ENCODE results near the gene LIPC.

The LIPC gene

GRCh38 chr15:58529041-58529440 lies 97.2 kb downstream of the LIPC start:
- no peaks in the 10 kb centered on the region for H3K36me3 ChIP-seq (ENCODE audit: control insufficient read depth, insufficient read depth, low read length)
- no peaks in the 10 kb centered on the region for H3K9me3 ChIP-seq (ENCODE audit: control insufficient read depth, insufficient read depth, low read length)
- no peak overlapping the region for H3K4me3 ChIP-seq (ENCODE audit: low read depth, low read length)
- no peaks in the 10 kb centered on the region for H3K4me1 ChIP-seq (ENCODE audit: control insufficient read depth, insufficient read depth, low read length)
- H3K9ac ChIP-seq (ENCODE audit: low read depth, low read length), result no peak overlapping the region
- H3K27me3 ChIP-seq (ENCODE audit: control insufficient read depth, insufficient read depth, low read length), result no peaks in the 10 kb centered on the region

- no peak overlapping the region for H3K4me3 ChIP-seq (ENCODE audit: low read depth, low read length)
- no peaks in the 10 kb centered on the region for H3K9me3 ChIP-seq (ENCODE audit: control insufficient read depth, insufficient read depth, low read length)
- H3K4me1 ChIP-seq (ENCODE audit: control insufficient read depth, insufficient read depth, low read length), result no peaks in the 10 kb centered on the region
- H3K9ac ChIP-seq (ENCODE audit: low read depth, low read length), result no peak overlapping the region
- no peaks in the 10 kb centered on the region for H3K27me3 ChIP-seq (ENCODE audit: control insufficient read depth, insufficient read depth, low read length)
- no peaks in the 10 kb centered on the region for H3K36me3 ChIP-seq (ENCODE audit: control insufficient read depth, insufficient read depth, low read length)
Measured at GRCh38 chr15:58530056-58530590, 98.3 kb downstream of the LIPC start.

- Histone ChIP-seq H3K27me3 (ENCODE audit: control insufficient read depth, insufficient read depth, low read length) (no peaks in the 10 kb centered on the region), H3K36me3 (ENCODE audit: control insufficient read depth, insufficient read depth, low read length) (no peaks in the 10 kb centered on the region), H3K9ac (ENCODE audit: low read depth, low read length) (no peak overlapping the region), H3K4me1 (ENCODE audit: control insufficient read depth, insufficient read depth, low read length) (no peaks in the 10 kb centered on the region), H3K9me3 (ENCODE audit: control insufficient read depth, insufficient read depth, low read length) (no peaks in the 10 kb centered on the region), H3K4me3 (ENCODE audit: low read depth, low read length) (no peak overlapping the region)
Measured at GRCh38 chr15:58532126-58532525, 100.3 kb downstream of the LIPC start.

- Histone ChIP-seq H3K4me3 (ENCODE audit: low read depth, low read length) (no peak overlapping the region), H3K9me3 (ENCODE audit: control insufficient read depth, insufficient read depth, low read length) (no peaks in the 10 kb centered on the region), H3K9ac (ENCODE audit: low read depth, low read length) (no peak overlapping the region), H3K27me3 (ENCODE audit: control insufficient read depth, insufficient read depth, low read length) (no peaks in the 10 kb centered on the region), H3K36me3 (ENCODE audit: control insufficient read depth, insufficient read depth, low read length) (no peaks in the 10 kb centered on the region), H3K4me1 (ENCODE audit: control insufficient read depth, insufficient read depth, low read length) (no peaks in the 10 kb centered on the region)
Measured at GRCh38 chr15:58534556-58534955, 102.8 kb downstream of the LIPC start.

GRCh38 chr15:58535337-58535736 lies 103.5 kb downstream of the LIPC start:
- Histone ChIP-seq H3K9me3 (ENCODE audit: control insufficient read depth, insufficient read depth, low read length) (no peaks in the 10 kb centered on the region), H3K27me3 (ENCODE audit: control insufficient read depth, insufficient read depth, low read length) (no peaks in the 10 kb centered on the region), H3K4me1 (ENCODE audit: control insufficient read depth, insufficient read depth, low read length) (no peaks in the 10 kb centered on the region), H3K4me3 (ENCODE audit: low read depth, low read length) (no peak overlapping the region), H3K36me3 (ENCODE audit: control insufficient read depth, insufficient read depth, low read length) (no peaks in the 10 kb centered on the region), H3K9ac (ENCODE audit: low read depth, low read length) (no peak overlapping the region)

- no peak overlapping the region for H3K9ac ChIP-seq (ENCODE audit: low read depth, low read length)
- H3K27me3 ChIP-seq (ENCODE audit: control insufficient read depth, insufficient read depth, low read length), result no peaks in the 10 kb centered on the region
- no peaks in the 10 kb centered on the region for H3K36me3 ChIP-seq (ENCODE audit: control insufficient read depth, insufficient read depth, low read length)
- H3K4me3 ChIP-seq (ENCODE audit: low read depth, low read length), result no peak overlapping the region
- H3K9me3 ChIP-seq (ENCODE audit: control insufficient read depth, insufficient read depth, low read length), result no peaks in the 10 kb centered on the region
- H3K4me1 ChIP-seq (ENCODE audit: control insufficient read depth, insufficient read depth, low read length), result no peaks in the 10 kb centered on the region
Measured at GRCh38 chr15:58535894-58536293, 104.1 kb downstream of the LIPC start.

- H3K27me3 ChIP-seq (ENCODE audit: control insufficient read depth, insufficient read depth, low read length), result no peaks in the 10 kb centered on the region
- no peaks in the 10 kb centered on the region for H3K9me3 ChIP-seq (ENCODE audit: control insufficient read depth, insufficient read depth, low read length)
- no peaks in the 10 kb centered on the region for H3K4me1 ChIP-seq (ENCODE audit: control insufficient read depth, insufficient read depth, low read length)
- H3K9ac ChIP-seq (ENCODE audit: low read depth, low read length), result no peak overlapping the region
- H3K36me3 ChIP-seq (ENCODE audit: control insufficient read depth, insufficient read depth, low read length), result no peaks in the 10 kb centered on the region
- H3K4me3 ChIP-seq (ENCODE audit: low read depth, low read length), result no peak overlapping the region
Measured at GRCh38 chr15:58536414-58536813, 104.6 kb downstream of the LIPC start.

GRCh38 chr15:58537033-58537432 lies 105.2 kb downstream of the LIPC start:
- no peak overlapping the region for H3K4me3 ChIP-seq (ENCODE audit: low read depth, low read length)

GRCh38 chr15:58538225-58538727 lies 106.5 kb downstream of the LIPC start:
- Histone ChIP-seq H3K9me3 (ENCODE audit: control insufficient read depth, insufficient read depth, low read length) (no peaks in the 10 kb centered on the region), H3K4me1 (ENCODE audit: control insufficient read depth, insufficient read depth, low read length) (no peaks in the 10 kb centered on the region), H3K4me3 (ENCODE audit: low read depth, low read length) (no peak overlapping the region), H3K9ac (ENCODE audit: low read depth, low read length) (no peak overlapping the region), H3K36me3 (ENCODE audit: control insufficient read depth, insufficient read depth, low read length) (no peaks in the 10 kb centered on the region), H3K27me3 (ENCODE audit: control insufficient read depth, insufficient read depth, low read length) (no peaks in the 10 kb centered on the region)

More at GRCh38 chr15:58537033-58537432, 105.2 kb downstream of the LIPC start:
- Histone ChIP-seq H3K9ac (ENCODE audit: low read depth, low read length) (no peak overlapping the region), H3K36me3 (ENCODE audit: control insufficient read depth, insufficient read depth, low read length) (no peaks in the 10 kb centered on the region), H3K4me1 (ENCODE audit: control insufficient read depth, insufficient read depth, low read length) (no peaks in the 10 kb centered on the region), H3K9me3 (ENCODE audit: control insufficient read depth, insufficient read depth, low read length) (no peaks in the 10 kb centered on the region), H3K27me3 (ENCODE audit: control insufficient read depth, insufficient read depth, low read length) (no peaks in the 10 kb centered on the region)

GRCh38 chr15:58538901-58539300 lies 107.1 kb downstream of the LIPC start:
- H3K9me3 ChIP-seq (ENCODE audit: control insufficient read depth, insufficient read depth, low read length), result no peaks in the 10 kb centered on the region
- H3K4me1 ChIP-seq (ENCODE audit: control insufficient read depth, insufficient read depth, low read length), result no peaks in the 10 kb centered on the region
- no peak overlapping the region for H3K4me3 ChIP-seq (ENCODE audit: low read depth, low read length)
- H3K9ac ChIP-seq (ENCODE audit: low read depth, low read length), result no peak overlapping the region
- H3K27me3 ChIP-seq (ENCODE audit: control insufficient read depth, insufficient read depth, low read length), result no peaks in the 10 kb centered on the region
- no peaks in the 10 kb centered on the region for H3K36me3 ChIP-seq (ENCODE audit: control insufficient read depth, insufficient read depth, low read length)

GRCh38 chr15:58539548-58539947 lies 107.8 kb downstream of the LIPC start:
- H3K9ac ChIP-seq (ENCODE audit: low read depth, low read length), result no peak overlapping the region

GRCh38 chr15:58541410-58542087 lies 109.8 kb downstream of the LIPC start:
- Histone ChIP-seq H3K4me1 (ENCODE audit: control insufficient read depth, insufficient read depth, low read length) (no peaks in the 10 kb centered on the region), H3K9me3 (ENCODE audit: control insufficient read depth, insufficient read depth, low read length) (no peaks in the 10 kb centered on the region), H3K9ac (ENCODE audit: low read depth, low read length) (no peak overlapping the region), H3K4me3 (ENCODE audit: low read depth, low read length) (no peak overlapping the region), H3K27me3 (ENCODE audit: control insufficient read depth, insufficient read depth, low read length) (no peaks in the 10 kb centered on the region), H3K36me3 (ENCODE audit: control insufficient read depth, insufficient read depth, low read length) (no peaks in the 10 kb centered on the region)

More at GRCh38 chr15:58539548-58539947, 107.8 kb downstream of the LIPC start:
- H3K4me3 ChIP-seq (ENCODE audit: low read depth, low read length), result no peak overlapping the region
- H3K27me3 ChIP-seq (ENCODE audit: control insufficient read depth, insufficient read depth, low read length), result no peaks in the 10 kb centered on the region
- H3K9me3 ChIP-seq (ENCODE audit: control insufficient read depth, insufficient read depth, low read length), result no peaks in the 10 kb centered on the region
- H3K4me1 ChIP-seq (ENCODE audit: control insufficient read depth, insufficient read depth, low read length), result no peaks in the 10 kb centered on the region
- H3K36me3 ChIP-seq (ENCODE audit: control insufficient read depth, insufficient read depth, low read length), result no peaks in the 10 kb centered on the region
